IMR-90 (cell line): Measurements from ENCODE around the gene LAGE3.

Source experiments
- CEBPB ChIP-seq: IDR thresholded peaks from 2 replicates; pipeline ENCODE4 v1.6.1; 2012; ENCODE audit warnings: low read depth, low read length, improper control_type of control experiment
- CHD1 ChIP-seq: IDR thresholded peaks from 2 replicates; pipeline ENCODE4 v1.6.1; 2012; ENCODE audit warnings: low read depth, low read length, improper control_type of control experiment
- MXI1 ChIP-seq: IDR thresholded peaks from 2 replicates; pipeline ENCODE4 v1.6.1; 2012; ENCODE audit warnings: low read depth, mild to moderate bottlenecking, low read length, moderate library complexity, borderline replicate concordance
- NFE2L2 ChIP-seq: fragments of 150-350 bp; IDR thresholded peaks from 2 replicates; pipeline ENCODE4 v1.6.1; 2016; ENCODE audit warnings: low read depth, mild to moderate bottlenecking, low read length
- POLR2A ChIP-seq: IDR thresholded peaks from 2 replicates; pipeline ENCODE4 v1.6.1; 2012; ENCODE audit warnings: mild to moderate bottlenecking, low read depth, low read length
- RAD21 ChIP-seq: IDR thresholded peaks from 2 replicates; pipeline ENCODE4 v1.6.1; 2012; ENCODE audit warnings: low read length, improper control_type of control experiment
- TF ChIP-seq, protein P1 (sequence below): conservative IDR thresholded peaks from 2 replicates; pipeline ENCODE4 v1.5.1; 2012; ENCODE audit warnings: mild to moderate bottlenecking, low read depth, low read length, improper control_type of control experiment
- TF ChIP-seq, protein P2 (sequence below): fragments of 150-350 bp; IDR thresholded peaks from 2 replicates; pipeline ENCODE4 v1.6.1; 2017; ENCODE audit warnings: mild to moderate bottlenecking, antibody characterized with exemption, low read length, low read depth
- TF ChIP-seq, protein P3 (sequence below): fragments of 150-350 bp; IDR thresholded peaks from 2 replicates; pipeline ENCODE4 v1.6.1; 2016; ENCODE audit warnings: low read depth, mild to moderate bottlenecking, low read length, moderate library complexity, borderline replicate concordance

DNA sequence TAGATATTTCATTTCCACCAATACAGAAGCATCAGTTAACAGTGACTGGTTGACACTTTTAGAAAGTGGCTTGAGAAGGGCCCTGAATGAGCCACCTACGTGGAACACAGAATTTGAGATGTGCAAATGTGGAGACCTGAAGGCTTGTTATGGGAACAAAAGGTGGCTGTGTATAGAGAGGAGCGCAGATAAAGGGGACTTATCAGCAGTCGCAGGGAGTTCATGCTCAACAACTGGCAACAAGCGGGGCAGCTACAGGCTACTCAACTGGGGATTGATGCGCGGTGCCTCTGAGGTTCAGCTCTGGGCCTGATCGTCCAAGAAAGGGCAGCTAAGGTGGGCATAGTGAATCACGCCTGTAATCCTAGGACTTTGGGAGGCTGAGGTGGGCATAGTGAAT lies 40.3 kb upstream of the LAGE3 start:
- TF ChIP-seq, protein P1, sequence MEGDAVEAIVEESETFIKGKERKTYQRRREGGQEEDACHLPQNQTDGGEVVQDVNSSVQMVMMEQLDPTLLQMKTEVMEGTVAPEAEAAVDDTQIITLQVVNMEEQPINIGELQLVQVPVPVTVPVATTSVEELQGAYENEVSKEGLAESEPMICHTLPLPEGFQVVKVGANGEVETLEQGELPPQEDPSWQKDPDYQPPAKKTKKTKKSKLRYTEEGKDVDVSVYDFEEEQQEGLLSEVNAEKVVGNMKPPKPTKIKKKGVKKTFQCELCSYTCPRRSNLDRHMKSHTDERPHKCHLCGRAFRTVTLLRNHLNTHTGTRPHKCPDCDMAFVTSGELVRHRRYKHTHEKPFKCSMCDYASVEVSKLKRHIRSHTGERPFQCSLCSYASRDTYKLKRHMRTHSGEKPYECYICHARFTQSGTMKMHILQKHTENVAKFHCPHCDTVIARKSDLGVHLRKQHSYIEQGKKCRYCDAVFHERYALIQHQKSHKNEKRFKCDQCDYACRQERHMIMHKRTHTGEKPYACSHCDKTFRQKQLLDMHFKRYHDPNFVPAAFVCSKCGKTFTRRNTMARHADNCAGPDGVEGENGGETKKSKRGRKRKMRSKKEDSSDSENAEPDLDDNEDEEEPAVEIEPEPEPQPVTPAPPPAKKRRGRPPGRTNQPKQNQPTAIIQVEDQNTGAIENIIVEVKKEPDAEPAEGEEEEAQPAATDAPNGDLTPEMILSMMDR = no peak
- TF ChIP-seq CHD1 = no peak
- TF ChIP-seq, protein P2, sequence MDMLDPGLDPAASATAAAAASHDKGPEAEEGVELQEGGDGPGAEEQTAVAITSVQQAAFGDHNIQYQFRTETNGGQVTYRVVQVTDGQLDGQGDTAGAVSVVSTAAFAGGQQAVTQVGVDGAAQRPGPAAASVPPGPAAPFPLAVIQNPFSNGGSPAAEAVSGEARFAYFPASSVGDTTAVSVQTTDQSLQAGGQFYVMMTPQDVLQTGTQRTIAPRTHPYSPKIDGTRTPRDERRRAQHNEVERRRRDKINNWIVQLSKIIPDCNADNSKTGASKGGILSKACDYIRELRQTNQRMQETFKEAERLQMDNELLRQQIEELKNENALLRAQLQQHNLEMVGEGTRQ = no peak
- no peak for TF ChIP-seq RAD21
- no peak for TF ChIP-seq POLR2A
- TF ChIP-seq CEBPB = no peak
- no peak for TF ChIP-seq MXI1
- TF ChIP-seq, protein P3, sequence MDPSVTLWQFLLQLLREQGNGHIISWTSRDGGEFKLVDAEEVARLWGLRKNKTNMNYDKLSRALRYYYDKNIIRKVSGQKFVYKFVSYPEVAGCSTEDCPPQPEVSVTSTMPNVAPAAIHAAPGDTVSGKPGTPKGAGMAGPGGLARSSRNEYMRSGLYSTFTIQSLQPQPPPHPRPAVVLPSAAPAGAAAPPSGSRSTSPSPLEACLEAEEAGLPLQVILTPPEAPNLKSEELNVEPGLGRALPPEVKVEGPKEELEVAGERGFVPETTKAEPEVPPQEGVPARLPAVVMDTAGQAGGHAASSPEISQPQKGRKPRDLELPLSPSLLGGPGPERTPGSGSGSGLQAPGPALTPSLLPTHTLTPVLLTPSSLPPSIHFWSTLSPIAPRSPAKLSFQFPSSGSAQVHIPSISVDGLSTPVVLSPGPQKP = no peak
- TF ChIP-seq NFE2L2 = no peak
